IPS-18a (cell line): Measurements from ENCODE around the gene NHLRC4.

Experiments
- H3K27ac ChIP-seq: one replicate; pipeline ENCODE4 v1.5.1; 2013; ENCODE audit warnings: low read length
- H3K27me3 ChIP-seq: one replicate; pipeline ENCODE4 v1.6.1; 2013; ENCODE audit warnings: mild to moderate bottlenecking, low read length; ENCODE audit not compliant: control insufficient read depth, insufficient read depth
- H3K36me3 ChIP-seq: one replicate; pipeline ENCODE4 v1.6.1; 2013; ENCODE audit warnings: low read depth, low read length; ENCODE audit not compliant: control insufficient read depth
- H3K4me1 ChIP-seq: one replicate; pipeline ENCODE4 v1.6.1; 2013; ENCODE audit warnings: low read depth, low read length; ENCODE audit not compliant: control insufficient read depth
- H3K4me3 ChIP-seq: one replicate; pipeline ENCODE4 v1.5.1; 2013; ENCODE audit warnings: low read length
- H3K9ac ChIP-seq: one replicate; pipeline ENCODE4 v1.6.1; 2013; ENCODE audit warnings: mild to moderate bottlenecking, low read length, moderate library complexity
- H3K9me3 ChIP-seq: one replicate; pipeline ENCODE4 v1.6.1; 2013; ENCODE audit warnings: low read depth, low read length; ENCODE audit not compliant: control insufficient read depth

NHLRC4 gene

GRCh38 chr16:548586-548985, 18.2 kb upstream of the NHLRC4 start:
- Histone ChIP-seq H3K27ac (no peak overlapping the region), H3K4me1 (no peaks in the 10 kb centered on the region), H3K9me3 (no peaks in the 10 kb centered on the region), H3K36me3 (no peaks in the 10 kb centered on the region), H3K27me3 (no peaks in the 10 kb centered on the region), H3K9ac (no peak overlapping the region), H3K4me3 (no peak overlapping the region)

GRCh38 chr16:549544-550263, 17.1 kb upstream of the NHLRC4 start:
- Histone ChIP-seq H3K4me3 (no peak overlapping the region), H3K9me3 (no peaks in the 10 kb centered on the region), H3K4me1 (no peaks in the 10 kb centered on the region), H3K27me3 (no peaks in the 10 kb centered on the region), H3K27ac (no peak overlapping the region), H3K9ac (no peak overlapping the region), H3K36me3 (no peaks in the 10 kb centered on the region)

- no peaks in the 10 kb centered on the region for H3K9me3 ChIP-seq
- H3K27me3 ChIP-seq = no peaks in the 10 kb centered on the region
- H3K36me3 ChIP-seq = no peaks in the 10 kb centered on the region
- H3K9ac ChIP-seq = no peak overlapping the region
- H3K4me3 ChIP-seq = no peak overlapping the region
- no peaks in the 10 kb centered on the region for H3K4me1 ChIP-seq
- H3K27ac ChIP-seq = no peak overlapping the region
These were observed 15.6 kb upstream of the NHLRC4 start for GRCh38 chr16:551210-551609.

DNA sequence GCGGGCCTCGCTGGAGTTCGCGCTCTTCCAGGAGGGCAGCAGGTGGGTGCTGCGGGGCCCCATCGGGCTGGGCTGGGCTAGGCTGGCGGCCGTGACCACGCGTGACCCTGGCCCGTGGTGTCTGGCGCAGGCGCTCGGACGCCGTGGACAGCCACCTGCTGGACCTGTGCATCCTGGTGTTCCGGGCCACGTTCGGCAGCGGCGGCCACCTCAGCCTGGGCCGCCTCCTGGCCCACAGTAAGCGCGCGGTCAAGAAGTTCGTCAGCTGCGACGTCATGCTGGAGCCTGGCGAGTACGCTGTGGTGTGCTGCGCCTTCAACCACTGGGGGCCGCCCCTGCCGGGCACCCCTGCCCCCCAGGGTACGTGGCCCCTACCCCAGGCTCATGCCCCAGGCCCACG, 14.6 kb upstream of the NHLRC4 start:
- Histone ChIP-seq H3K4me1 (no peaks in the 10 kb centered on the region), H3K27ac (no peak overlapping the region), H3K9ac (no peak overlapping the region), H3K27me3 (no peaks in the 10 kb centered on the region), H3K36me3 (no peaks in the 10 kb centered on the region), H3K4me3 (no peak overlapping the region), H3K9me3 (no peaks in the 10 kb centered on the region)

DNA sequence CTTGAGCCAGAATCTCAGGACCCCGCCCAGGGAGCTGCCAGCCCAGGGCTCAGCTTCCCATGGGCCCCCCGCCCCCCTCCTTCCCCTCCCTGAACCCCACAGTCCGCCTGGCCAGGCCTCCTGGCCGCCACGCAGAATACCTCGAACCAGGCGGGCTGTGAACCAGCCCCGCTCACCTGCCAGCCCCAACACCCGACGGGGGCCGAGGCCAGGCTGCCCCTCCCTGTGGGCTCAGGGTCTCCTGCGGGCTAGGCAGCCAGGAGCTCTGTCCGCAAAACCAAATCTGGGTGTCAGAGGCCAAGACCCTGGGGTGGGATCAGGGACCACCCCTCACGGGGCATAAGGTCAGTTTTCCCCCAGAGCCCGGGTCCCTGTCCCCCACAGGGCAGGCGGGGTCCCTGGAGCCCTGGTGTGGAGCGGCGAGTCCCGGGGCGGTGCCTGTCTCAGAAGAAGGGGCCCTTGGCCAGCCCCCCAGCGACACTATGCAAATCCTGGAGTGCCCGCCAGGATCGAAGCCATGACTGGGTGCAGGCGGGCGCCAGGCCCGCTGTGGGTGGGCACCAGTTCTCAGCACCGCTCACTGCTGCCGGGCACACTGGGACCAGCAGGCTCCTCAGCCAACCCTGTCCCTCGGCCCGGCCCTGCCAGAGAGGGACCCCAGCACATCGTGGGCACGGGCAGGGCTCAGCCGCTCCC, 13.1 kb upstream of the NHLRC4 start:
- no peak overlapping the region for H3K27ac ChIP-seq
- no peak overlapping the region for H3K4me3 ChIP-seq
- no peaks in the 10 kb centered on the region for H3K36me3 ChIP-seq
- H3K4me1 ChIP-seq = no peaks in the 10 kb centered on the region
- H3K9ac ChIP-seq = no peak overlapping the region
- peaks cover 10% of the 10 kb centered on the region for H3K27me3 ChIP-seq
- no peaks in the 10 kb centered on the region for H3K9me3 ChIP-seq

DNA sequence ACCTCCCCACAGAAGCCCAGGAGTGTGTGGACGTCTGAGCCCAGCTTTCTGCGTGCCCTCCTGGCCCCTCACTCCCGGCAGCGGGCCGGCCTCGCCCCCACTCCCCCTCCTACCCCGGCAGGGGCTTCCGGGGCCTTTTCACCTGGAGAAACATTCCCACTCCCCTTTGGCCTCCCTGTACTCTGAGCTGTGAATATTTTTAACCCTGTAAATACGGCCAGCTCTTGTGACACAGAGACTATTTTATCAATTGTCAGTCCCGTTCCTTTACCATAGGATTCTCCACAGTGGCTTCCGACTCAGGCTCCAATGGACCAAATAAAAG, 12.5 kb upstream of the NHLRC4 start:
- H3K27me3 ChIP-seq = peaks cover 15% of the 10 kb centered on the region
- no peak overlapping the region for H3K9ac ChIP-seq
- no peaks in the 10 kb centered on the region for H3K36me3 ChIP-seq
- no peaks in the 10 kb centered on the region for H3K9me3 ChIP-seq
- no peak overlapping the region for H3K4me3 ChIP-seq
- peaks cover under 1% of the 10 kb centered on the region for H3K4me1 ChIP-seq
- no peak overlapping the region for H3K27ac ChIP-seq

DNA sequence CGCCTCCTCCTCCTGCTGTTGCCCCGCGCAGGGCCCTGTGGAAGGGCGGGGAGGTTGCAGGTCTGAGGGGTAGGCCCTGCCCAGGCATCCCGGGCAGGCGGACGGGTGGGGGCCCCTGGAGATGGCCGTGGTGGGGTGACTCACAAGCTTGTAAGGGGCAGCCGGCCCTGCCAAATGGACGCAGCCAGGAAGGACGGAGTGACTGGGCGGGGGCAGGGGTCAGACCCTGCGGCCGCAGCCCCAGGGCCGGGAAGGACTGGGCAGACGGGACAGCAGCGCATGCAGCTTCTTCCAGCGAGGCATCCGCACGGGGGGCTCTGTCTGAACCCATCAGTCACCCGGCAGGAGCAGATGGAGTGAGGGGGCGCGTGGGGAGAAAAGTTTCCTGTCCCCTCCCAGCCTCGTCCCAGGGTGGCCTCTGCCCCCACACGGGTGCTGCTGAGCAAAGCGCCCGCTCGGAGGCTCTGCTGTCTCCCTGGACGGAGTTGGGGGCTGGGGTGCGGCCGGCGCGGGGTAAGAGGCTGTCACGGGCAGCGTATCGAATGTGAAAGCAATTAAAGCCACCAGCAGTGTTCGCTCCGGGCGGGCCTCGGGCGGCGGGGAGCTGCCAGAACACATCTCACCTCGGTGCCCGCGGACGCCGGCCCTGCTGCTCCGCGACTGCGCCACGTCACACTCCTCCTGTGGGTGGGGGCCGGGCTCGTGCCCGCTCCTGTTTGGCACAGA, 12.0 kb upstream of the NHLRC4 start:
- Histone ChIP-seq H3K27ac (no peak overlapping the region), H3K4me3 (no peak overlapping the region), H3K4me1 (peaks cover 3% of the 10 kb centered on the region), H3K9me3 (no peaks in the 10 kb centered on the region), H3K9ac (no peak overlapping the region), H3K27me3 (peaks cover 20% of the 10 kb centered on the region), H3K36me3 (no peaks in the 10 kb centered on the region)

GRCh38 chr16:555528-556473, 11.0 kb upstream of the NHLRC4 start:
- Histone ChIP-seq H3K9ac (no peak overlapping the region), H3K36me3 (no peaks in the 10 kb centered on the region), H3K27me3 (peaks cover 24% of the 10 kb centered on the region), H3K4me3 (no peak overlapping the region), H3K4me1 (peaks cover 3% of the 10 kb centered on the region), H3K9me3 (no peaks in the 10 kb centered on the region), H3K27ac (no peak overlapping the region)

GRCh38 chr16:556474-557173, 10.2 kb upstream of the NHLRC4 start:
- Histone ChIP-seq H3K27ac (no peak overlapping the region), H3K4me3 (no peak overlapping the region), H3K4me1 (peaks cover 3% of the 10 kb centered on the region), H3K36me3 (no peaks in the 10 kb centered on the region), H3K9ac (no peak overlapping the region), H3K9me3 (no peaks in the 10 kb centered on the region), H3K27me3 (peaks cover 32% of the 10 kb centered on the region)

GRCh38 chr16:557463-558297, 9.1 kb upstream of the NHLRC4 start:
- H3K4me3 ChIP-seq = no peak overlapping the region
- no peak overlapping the region for H3K27ac ChIP-seq
- no peaks in the 10 kb centered on the region for H3K9me3 ChIP-seq
- peaks cover 3% of the 10 kb centered on the region for H3K4me1 ChIP-seq
- no peak overlapping the region for H3K9ac ChIP-seq
- H3K27me3 ChIP-seq = peaks cover 43% of the 10 kb centered on the region
- H3K36me3 ChIP-seq = no peaks in the 10 kb centered on the region
